HepG2 (cell line): ENCODE results near the gene HSPA1A. TPM values are rescaled to one million over a fixed set of nuclear protein-coding genes. Genes with fewer than 3 reads are reported as not detected.

Experiments
- ATAC-seq: fragments of 200-7000 bp; cut with Tn5 transposase; 3 replicates; pipeline ENCODE4 v1.9.1; 2020; ENCODE audit warnings: mild to moderate bottlenecking, moderate library complexity
- BruUV-seq: library from RNA; stranded (reverse); fragments of 400-500 nt; replicated peaks from 2 replicates; lab custom pipeline; 2021; lab: Mats Ljungman, UMichigan
- CTCF ChIA-PET: fragments of 300-600 bp; formaldehyde crosslinking; extraction: SDS; loops from one replicate; lab custom pipeline; 2021; ENCODE audit warnings: low total read pairs, inconsistent platforms, low intra/inter-chr PET ratio; lab: Yijun Ruan, JAX
- POLR2A ChIA-PET: fragments of 350-600 bp; sonication (Branson Sonifier 250); formaldehyde crosslinking; loops from one replicate; lab custom pipeline; 2020; ENCODE audit warnings: antibody characterized with exemption, inconsistent platforms; lab: Yijun Ruan, JAX
- DNase-seq: peaks from one replicate; pipeline ENCODE4 v3.0.0-alpha.2; 2015; ENCODE audit warnings: low spot score
- FAIRE-seq: peaks from 3 replicates; lab custom pipeline; 2011; peaks lifted over from hg19 to GRCh38; lab: Jason Lieb, UNC
- H2AFZ ChIP-seq: one replicate; pipeline ENCODE4 v1.6.1; 2011; ENCODE audit warnings: low read length, inconsistent platforms
- H3K27ac ChIP-seq: fragments of 300-600 bp; 3 replicates; pipeline ENCODE4 v1.8.0; 2011; ENCODE audit warnings: mixed run types, mild to moderate bottlenecking, mixed read lengths, low read length, inconsistent platforms; ENCODE audit not compliant: insufficient read depth; ENCODE audit errors: extremely low read length
- H3K27me3 ChIP-seq, 2 experiments: fragments of 200-600 bp in 1 of 2; 2 replicates in 1 of 2; 3 replicates in 1 of 2; pipeline versions ENCODE4 v1.6.0 to v1.8.0; 2011; ENCODE audit warnings: low read length in 2 of 2, mild to moderate bottlenecking in 2 of 2, moderate library complexity in 2 of 2, inconsistent platforms in 1 of 2; ENCODE audit not compliant: insufficient read depth in 2 of 2, control insufficient read depth in 1 of 2
- H3K36me3 ChIP-seq, 2 experiments: fragments of 200-600 bp in 1 of 2; replicated peaks in 1 of 2; 2 replicates in 1 of 2; 3 replicates in 1 of 2; pipeline versions ENCODE4 v1.5.1 to v1.8.0; 2011; ENCODE audit warnings: low read length in 2 of 2, inconsistent platforms in 1 of 2; ENCODE audit not compliant: insufficient read depth in 2 of 2, control insufficient read depth in 1 of 2
- H3K4me1 ChIP-seq: 2 replicates; pipeline ENCODE4 v1.5.1; 2012; ENCODE audit warnings: low read length, inconsistent platforms; ENCODE audit not compliant: insufficient read depth
- H3K4me2 ChIP-seq: 2 replicates; pipeline ENCODE4 v1.6.0; 2011; ENCODE audit warnings: low read depth, low read length, inconsistent platforms
- H3K4me3 ChIP-seq, 3 experiments: fragments of 200-600 bp in 1 of 3; sonication (generic), shearing (Covaris generic) in 1 of 3; replicated peaks in 1 of 3; 2 replicates each; pipeline ENCODE4 v1.5.1; 2011 to 2016; ENCODE audit warnings: low read length in 3 of 3, inconsistent platforms in 2 of 3, low read depth in 2 of 3, mild to moderate bottlenecking in 2 of 3, control low read depth in 1 of 3, mixed read lengths in 1 of 3; ENCODE audit not compliant: insufficient read depth in 1 of 3
- H3K79me2 ChIP-seq: one replicate; pipeline ENCODE4 v1.6.1; 2011; ENCODE audit warnings: low read length, inconsistent platforms; ENCODE audit not compliant: insufficient read depth
- H3K9ac ChIP-seq: 2 replicates; pipeline ENCODE4 v1.6.0; 2011; ENCODE audit warnings: mild to moderate bottlenecking, low read depth, low read length, inconsistent platforms; ENCODE audit not compliant: insufficient read depth
- H3K9me3 ChIP-seq: 2 replicates; pipeline ENCODE4 v1.5.1; 2012; ENCODE audit warnings: mild to moderate bottlenecking, low read length
- H4K20me1 ChIP-seq: 2 replicates; pipeline ENCODE4 v1.6.0; 2011; ENCODE audit warnings: inconsistent platforms, mild to moderate bottlenecking, low read length, moderate library complexity; ENCODE audit not compliant: insufficient read depth
- GABPB1 ChIP-seq: IDR thresholded peaks from 2 replicates; pipeline ENCODE4 v1.6.1; 2016; ENCODE audit warnings: mild to moderate bottlenecking, missing genetic modification reagents, moderate library complexity, missing compliant biosample characterization
- ISL2 ChIP-seq: sonication (generic); formaldehyde crosslinking; IDR thresholded peaks from 2 replicates; pipeline ENCODE4 v1.5.0; 2020; ENCODE audit warnings: missing genetic modification reagents
- MBNL3 ChIP-seq: fragments of 250-450 bp; sonication (Bioruptor Pico); conservative IDR thresholded peaks from 2 replicates; pipeline ENCODE4 v1.8.0; 2022; ENCODE audit warnings: mild to moderate bottlenecking, inconsistent platforms
- PAF1 ChIP-seq: IDR thresholded peaks from 2 replicates; pipeline ENCODE4 v1.6.1; 2016; ENCODE audit warnings: missing genetic modification reagents, missing compliant biosample characterization
- ZMYM3 ChIP-seq: sonication (generic); formaldehyde crosslinking; IDR thresholded peaks from 2 replicates; pipeline ENCODE4 v1.5.1; 2020; ENCODE audit warnings: mild to moderate bottlenecking, missing genetic modification reagents
- ZNF367 ChIP-seq: sonication (generic); formaldehyde crosslinking; IDR thresholded peaks from 2 replicates; pipeline ENCODE4 v1.4.0; 2020; ENCODE audit warnings: missing genetic modification reagents, borderline replicate concordance
- ZNF468 ChIP-seq: sonication (generic); formaldehyde crosslinking; IDR thresholded peaks from 2 replicates; pipeline ENCODE4 v1.8.0; 2022; ENCODE audit warnings: mild to moderate bottlenecking, moderate library complexity, missing genetic modification reagents
- ZNF724P ChIP-seq: sonication (generic); formaldehyde crosslinking; IDR thresholded peaks from 2 replicates; pipeline ENCODE4 v1.8.0; 2022; ENCODE audit warnings: missing genetic modification reagents, borderline replicate concordance
- ZNF841 ChIP-seq: sonication (generic); formaldehyde crosslinking; IDR thresholded peaks from 2 replicates; pipeline ENCODE4 v1.8.1; 2023; ENCODE audit warnings: missing genetic modification reagents, borderline replicate concordance
- WGBS: methylation state at CpG from one replicate; pipeline ENCODE4 v1.1.6; 2017; ENCODE audit warnings: low lambda C conversion rate; 5-methylcytosine and 5-hydroxymethylcytosine counted together
- in situ Hi-C: cut with HindIII; loops from 2 replicates; pipeline ENCODE4 v1.10.0; 2017; ENCODE audit warnings: low pct_unique_long_range_greater_than_20kb; ENCODE audit not compliant: extremely low pct_ligation_motif_present
- intact Hi-C: fragments of 100-400 bp; cut with micrococcal nuclease; formaldehyde crosslinking; loops from one replicate; pipeline ENCODE4 v1.10.0; 2022; ENCODE audit not compliant: unreplicated experiment
- polyA plus RNA-seq, 8 experiments: library from polyadenylated mRNA; depleted of rRNA in 3 of 8; stranded (reverse) in 7 of 8; unstranded in 1 of 8; fragments of >200 nt; fragmentation: Illumina TruSeq in 4 of 8; extraction: Trizol in 4 of 8; gene quantifications; 2 replicates each; pipeline versions ENCODE4 v1.2.1 to v1.2.3, GENCODE V29; 2011 to 2016; ENCODE audit warnings: low read depth in 4 of 8, missing spikeins in 1 of 8, mixed read lengths in 1 of 8; ENCODE audit not compliant: insufficient read depth in 1 of 8
- total RNA-seq, 5 experiments: library from RNA; depleted of rRNA; stranded (reverse); fragments of >200 nt; fragmentation: Illumina TruSeq; extraction: Trizol; gene quantifications; 2 replicates each; pipeline ENCODE4 v1.2.3, GENCODE V29; 2016; ENCODE audit warnings: low read depth in 1 of 5
- TF ChIP-seq, protein P1 (sequence below): sonication (generic); formaldehyde crosslinking; IDR thresholded peaks from 2 replicates; pipeline ENCODE4 v1.4.0; 2020; ENCODE audit warnings: mild to moderate bottlenecking, missing genetic modification reagents
- TF ChIP-seq, protein P2 (sequence below): IDR thresholded peaks from 2 replicates; pipeline ENCODE4 v1.6.1; 2016; ENCODE audit warnings: mild to moderate bottlenecking, missing biosample characterization, missing genetic modification reagents
- TF ChIP-seq, protein P3 (sequence below): sonication (generic); formaldehyde crosslinking; IDR thresholded peaks from 2 replicates; pipeline ENCODE4 v1.5.0; 2020; ENCODE audit warnings: mild to moderate bottlenecking, missing genetic modification reagents

HSPA1A gene
- total and polyA plus RNA-seq, 2 of the 13 experiments (the other 11 are each of a cell fraction or from before 2014, with no cell fraction given) = 44.5 to 85.0 TPM

DNA sequence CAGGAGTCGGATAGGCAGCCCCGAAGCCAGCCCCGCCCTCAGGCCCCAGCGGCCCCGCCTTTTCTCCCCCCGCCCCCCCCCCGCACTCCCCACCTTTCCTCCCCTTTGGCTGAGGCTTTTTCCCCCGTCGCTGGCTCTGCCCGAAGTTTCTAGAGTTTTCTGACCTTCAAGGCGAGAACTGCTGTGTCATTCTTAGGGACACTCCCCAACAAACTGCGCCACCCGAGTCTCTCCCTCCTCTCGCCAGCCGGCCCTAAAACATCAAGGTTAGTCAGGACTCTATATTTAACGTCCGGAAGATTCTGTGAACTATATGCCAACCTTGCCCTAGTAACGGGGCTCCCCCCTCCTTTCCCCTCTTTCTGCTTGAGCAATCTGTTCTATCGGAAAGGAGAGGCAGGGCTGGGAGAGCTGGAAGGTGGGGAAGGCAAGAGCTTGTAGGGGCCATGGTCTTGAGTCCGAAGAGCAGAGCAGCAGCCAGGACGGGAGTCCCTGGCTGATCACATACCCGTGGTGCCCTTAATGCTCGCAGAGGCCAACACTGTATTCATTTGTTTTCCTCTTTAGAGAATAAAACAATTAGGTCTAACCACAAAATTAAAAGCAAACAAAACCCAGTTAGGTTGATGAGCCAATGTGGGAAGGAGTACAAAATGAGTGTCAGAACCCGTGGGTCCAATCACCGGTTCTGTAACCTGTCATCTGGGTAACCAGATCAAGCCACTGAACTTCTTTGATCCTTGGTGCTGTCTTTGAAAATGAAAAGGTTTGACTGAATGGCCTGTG lies 6.9 kb downstream of the HSPA1A start:
- intact Hi-C loops = loop anchor here (2.0 kb wide), 1 partner anchor 141 kb away; the partner anchor contains the start of gene LY6G5C
- H3K4me2 ChIP-seq = peak overlapping the region; percentile 76
- peak; percentile 18 for FAIRE-seq
- under 1% methylated on average over 25 of the region's 25 CpGs for WGBS
- H3K4me1 ChIP-seq = peaks cover 67% of the 10 kb centered on the region
- peak overlapping the region; percentile 81 for H2AFZ ChIP-seq
- no peaks in the 10 kb centered on the region for H3K9me3 ChIP-seq
- peak overlapping the region; percentile 72 for H3K9ac ChIP-seq
- peak; percentile 67 for DNase-seq
- H3K79me2 ChIP-seq = peaks cover 27% of the 10 kb centered on the region
- ChIA-PET POLR2A (interaction anchor here (0.6 to 6.9 kb wide), 17 partner anchors 8 to 1207 kb away, joined by 3 to 66 read pairs (median 5); partner anchors contain the start of genes APOM, BAG6, CLIC1 and GPANK1), CTCF (no interaction called here)
- peak overlapping the region; percentile 86 for H3K27ac ChIP-seq
- ATAC-seq = peak; percentile 47
- in situ Hi-C loops = no loop called here
- no peaks in the 10 kb centered on the region for H3K27me3 ChIP-seq
- peak overlapping the region; percentile 67 to 91 (median 87) for H3K4me3 ChIP-seq
- H4K20me1 ChIP-seq = no peaks in the 10 kb centered on the region
- BruUV-seq = TSS peak; percentile 51
- no peaks in the 10 kb centered on the region for H3K36me3 ChIP-seq
- no peak for TF ChIP-seq ZNF724P (CRISPR knock-in tag)
- no peak for TF ChIP-seq MBNL3 (CRISPR knock-in tag)
- TF ChIP-seq ZNF468 (CRISPR knock-in tag) = no peak
- TF ChIP-seq, protein P1, sequence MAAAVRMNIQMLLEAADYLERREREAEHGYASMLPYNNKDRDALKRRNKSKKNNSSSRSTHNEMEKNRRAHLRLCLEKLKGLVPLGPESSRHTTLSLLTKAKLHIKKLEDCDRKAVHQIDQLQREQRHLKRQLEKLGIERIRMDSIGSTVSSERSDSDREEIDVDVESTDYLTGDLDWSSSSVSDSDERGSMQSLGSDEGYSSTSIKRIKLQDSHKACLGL (CRISPR knock-in tag) = no peak
- TF ChIP-seq ZNF367 (CRISPR knock-in tag) = no peak
- TF ChIP-seq, protein P2, sequence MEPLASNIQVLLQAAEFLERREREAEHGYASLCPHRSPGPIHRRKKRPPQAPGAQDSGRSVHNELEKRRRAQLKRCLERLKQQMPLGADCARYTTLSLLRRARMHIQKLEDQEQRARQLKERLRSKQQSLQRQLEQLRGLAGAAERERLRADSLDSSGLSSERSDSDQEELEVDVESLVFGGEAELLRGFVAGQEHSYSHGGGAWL = no peak; the same call in 1 of the 2 replicates
- TF ChIP-seq, protein P3, sequence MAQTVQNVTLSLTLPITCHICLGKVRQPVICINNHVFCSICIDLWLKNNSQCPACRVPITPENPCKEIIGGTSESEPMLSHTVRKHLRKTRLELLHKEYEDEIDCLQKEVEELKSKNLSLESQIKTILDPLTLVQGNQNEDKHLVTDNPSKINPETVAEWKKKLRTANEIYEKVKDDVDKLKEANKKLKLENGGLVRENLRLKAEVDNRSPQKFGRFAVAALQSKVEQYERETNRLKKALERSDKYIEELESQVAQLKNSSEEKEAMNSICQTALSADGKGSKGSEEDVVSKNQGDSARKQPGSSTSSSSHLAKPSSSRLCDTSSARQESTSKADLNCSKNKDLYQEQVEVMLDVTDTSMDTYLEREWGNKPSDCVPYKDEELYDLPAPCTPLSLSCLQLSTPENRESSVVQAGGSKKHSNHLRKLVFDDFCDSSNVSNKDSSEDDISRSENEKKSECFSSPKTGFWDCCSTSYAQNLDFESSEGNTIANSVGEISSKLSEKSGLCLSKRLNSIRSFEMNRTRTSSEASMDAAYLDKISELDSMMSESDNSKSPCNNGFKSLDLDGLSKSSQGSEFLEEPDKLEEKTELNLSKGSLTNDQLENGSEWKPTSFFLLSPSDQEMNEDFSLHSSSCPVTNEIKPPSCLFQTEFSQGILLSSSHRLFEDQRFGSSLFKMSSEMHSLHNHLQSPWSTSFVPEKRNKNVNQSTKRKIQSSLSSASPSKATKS (CRISPR knock-in tag) = no peak
- TF ChIP-seq ZMYM3 = no peak; the same call in 1 of the 2 replicates
- no peak for TF ChIP-seq PAF1 (CRISPR knock-in tag)
- peak; percentile 10; the same call in 1 of the 2 replicates for TF ChIP-seq GABPB1 (CRISPR knock-in tag)
- no peak for TF ChIP-seq ISL2 (CRISPR knock-in tag)
- no peak for TF ChIP-seq ZNF841
